BLaER1 (cell line): ENCODE data around the gene TTF1.

Experiments used
- H3K27ac ChIP-seq: shearing (Covaris generic); formaldehyde crosslinking; 2 replicates; pipeline ENCODE4 v1.8.1; 2022
- H3K27me3 ChIP-seq: shearing (Covaris generic); formaldehyde crosslinking; 2 replicates; pipeline ENCODE4 v1.8.1; 2022
- H3K36me3 ChIP-seq: shearing (Covaris generic); formaldehyde crosslinking; 2 replicates; pipeline ENCODE4 v1.8.1; 2022
- H3K4me1 ChIP-seq: shearing (Covaris generic); formaldehyde crosslinking; 2 replicates; pipeline ENCODE4 v1.8.1; 2022
- H3K4me2 ChIP-seq: shearing (Covaris generic); formaldehyde crosslinking; 2 replicates; pipeline ENCODE4 v1.8.1; 2022
- H3K4me3 ChIP-seq: shearing (Covaris generic); formaldehyde crosslinking; 2 replicates; pipeline ENCODE4 v1.8.1; 2022
- H3K9ac ChIP-seq: shearing (Covaris generic); formaldehyde crosslinking; 2 replicates; pipeline ENCODE4 v1.8.1; 2022
- H3K9me3 ChIP-seq: shearing (Covaris generic); formaldehyde crosslinking; 2 replicates; pipeline ENCODE4 v1.8.1; 2022
- H4K20me1 ChIP-seq: shearing (Covaris generic); formaldehyde crosslinking; 2 replicates; pipeline ENCODE4 v1.8.1; 2022
- Cebpa-rat ChIP-seq: shearing (Covaris generic); IDR thresholded peaks from 2 replicates; pipeline ENCODE4 v1.8.1; 2022

Gene TTF1

DNA sequence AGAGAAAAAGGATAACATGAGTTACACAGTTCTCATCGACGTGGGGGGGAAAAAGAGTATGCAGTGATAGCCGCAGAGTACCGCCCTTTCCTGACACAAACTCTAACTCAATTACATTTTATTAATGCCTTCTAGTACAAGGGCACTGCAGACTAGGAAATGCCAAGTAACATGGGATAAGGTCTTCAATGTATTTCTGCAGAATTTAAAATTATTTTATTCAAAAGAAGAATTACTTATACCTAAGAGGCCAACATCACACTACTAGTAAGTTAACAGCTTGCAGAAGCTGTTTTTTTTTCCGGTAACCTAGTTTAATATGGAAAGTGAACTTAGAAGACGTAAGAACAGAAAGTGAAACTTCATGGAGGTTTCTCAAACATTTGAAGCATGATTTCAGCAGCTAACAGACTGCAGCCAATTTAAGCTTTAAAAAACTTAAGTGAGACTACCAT lies 55.8 kb downstream of the TTF1 start:
- Histone ChIP-seq H3K27ac (peak overlapping the region; percentile 56), H3K36me3 (peaks cover 60% of the 10 kb centered on the region), H3K4me1 (peaks cover 65% of the 10 kb centered on the region), H3K4me3 (peak overlapping the region; percentile 79), H4K20me1 (peaks cover 54% of the 10 kb centered on the region), H3K4me2 (peak overlapping the region; percentile 97), H3K27me3 (no peaks in the 10 kb centered on the region), H3K9ac (peak overlapping the region; percentile 95), H3K9me3 (no peaks in the 10 kb centered on the region)
- no peak for TF ChIP-seq Cebpa-rat

DNA sequence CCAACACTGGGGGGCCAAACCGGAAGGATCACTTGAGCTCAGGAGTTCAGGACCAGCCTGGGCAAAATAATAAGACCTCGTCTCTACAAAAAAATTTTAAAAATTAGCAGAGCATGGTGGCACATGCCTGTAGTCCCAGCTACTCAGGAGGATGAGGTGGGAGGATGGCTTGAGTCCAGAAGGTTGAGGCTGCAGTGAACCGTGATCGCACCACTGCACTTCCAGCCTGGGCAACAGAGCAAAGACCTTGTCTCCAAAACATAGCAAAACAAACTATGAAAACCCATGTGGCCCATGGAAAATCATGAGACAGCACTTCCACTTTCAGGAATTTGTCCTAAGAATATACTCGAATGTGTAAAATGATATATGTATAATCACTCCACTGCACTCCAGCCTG lies 58.0 kb downstream of the TTF1 start:
- peaks cover 71% of the 10 kb centered on the region for H4K20me1 ChIP-seq
- peaks cover 82% of the 10 kb centered on the region for H3K36me3 ChIP-seq
- peaks cover 55% of the 10 kb centered on the region for H3K4me1 ChIP-seq
- TF ChIP-seq Cebpa-rat = no peak
- peak overlapping the region; percentile 35; the same call in 1 of the 2 replicates for H3K4me2 ChIP-seq
- H3K27ac ChIP-seq = no peak overlapping the region
- H3K9me3 ChIP-seq = no peaks in the 10 kb centered on the region
- no peaks in the 10 kb centered on the region for H3K27me3 ChIP-seq
- H3K9ac ChIP-seq = no peak overlapping the region
- no peak overlapping the region for H3K4me3 ChIP-seq

DNA sequence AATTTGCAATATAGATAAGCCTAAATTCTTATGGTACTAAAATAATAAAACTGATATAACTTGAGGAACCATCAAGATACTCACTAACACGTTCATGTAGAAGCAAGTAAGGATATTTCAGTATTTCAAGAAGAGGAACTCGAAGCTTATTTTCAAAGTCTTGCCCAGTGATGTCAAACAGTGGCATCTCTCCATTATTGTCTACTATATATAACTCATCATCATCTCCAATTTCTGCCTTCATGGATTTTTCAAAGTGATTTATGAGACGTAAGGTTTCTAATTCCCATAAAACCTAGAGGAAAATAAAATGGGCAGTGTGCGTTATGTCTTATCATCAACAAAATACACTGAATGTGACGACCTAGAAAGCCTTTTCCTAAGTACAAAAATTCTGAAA lies 60.5 kb downstream of the TTF1 start:
- Histone ChIP-seq H4K20me1 (peaks cover 60% of the 10 kb centered on the region), H3K4me2 (no peak overlapping the region), H3K4me3 (no peak overlapping the region), H3K27ac (no peak overlapping the region), H3K9ac (no peak overlapping the region), H3K36me3 (peaks cover 91% of the 10 kb centered on the region), H3K9me3 (no peaks in the 10 kb centered on the region), H3K4me1 (peaks cover 30% of the 10 kb centered on the region), H3K27me3 (no peaks in the 10 kb centered on the region)
- TF ChIP-seq Cebpa-rat = no peak

DNA sequence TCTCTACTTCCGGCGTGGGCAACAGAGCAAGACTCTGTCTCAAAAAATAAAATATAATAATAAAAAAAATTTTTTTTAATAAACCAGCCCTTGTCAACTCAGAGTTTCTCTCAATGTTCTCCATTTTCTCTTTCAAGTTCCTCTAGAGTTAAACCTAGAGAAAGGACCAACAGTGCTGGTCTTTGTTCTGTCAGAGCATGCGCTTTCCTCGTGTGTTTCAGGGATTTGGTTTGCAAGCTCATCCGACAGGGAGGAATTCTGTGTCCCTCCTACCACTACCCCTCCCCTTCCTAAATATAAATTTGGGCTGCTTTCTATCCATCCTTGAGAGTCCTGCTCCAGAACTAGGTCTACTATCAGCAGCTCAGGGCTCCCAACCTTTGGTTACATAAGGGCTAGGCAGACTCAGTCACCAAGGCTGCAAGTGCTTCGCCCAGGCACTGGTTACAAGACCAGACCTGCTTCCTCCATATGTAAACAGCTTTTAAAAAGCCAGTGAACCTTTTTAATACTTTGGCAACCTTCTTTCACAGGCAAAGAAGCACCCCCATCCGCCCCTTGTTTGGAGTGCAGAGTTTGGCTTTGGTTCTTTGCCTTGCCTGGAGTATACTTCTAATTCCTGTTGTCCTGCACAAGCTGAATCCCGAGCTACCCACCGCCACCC lies 65.3 kb downstream of the TTF1 start:
- Histone ChIP-seq H3K9me3 (no peaks in the 10 kb centered on the region), H4K20me1 (peaks cover 42% of the 10 kb centered on the region), H3K27me3 (no peaks in the 10 kb centered on the region), H3K9ac (no peak overlapping the region), H3K4me2 (no peak overlapping the region), H3K4me3 (no peak overlapping the region), H3K27ac (no peak overlapping the region), H3K4me1 (no peaks in the 10 kb centered on the region), H3K36me3 (peaks cover 98% of the 10 kb centered on the region)
- TF ChIP-seq Cebpa-rat = no peak

DNA sequence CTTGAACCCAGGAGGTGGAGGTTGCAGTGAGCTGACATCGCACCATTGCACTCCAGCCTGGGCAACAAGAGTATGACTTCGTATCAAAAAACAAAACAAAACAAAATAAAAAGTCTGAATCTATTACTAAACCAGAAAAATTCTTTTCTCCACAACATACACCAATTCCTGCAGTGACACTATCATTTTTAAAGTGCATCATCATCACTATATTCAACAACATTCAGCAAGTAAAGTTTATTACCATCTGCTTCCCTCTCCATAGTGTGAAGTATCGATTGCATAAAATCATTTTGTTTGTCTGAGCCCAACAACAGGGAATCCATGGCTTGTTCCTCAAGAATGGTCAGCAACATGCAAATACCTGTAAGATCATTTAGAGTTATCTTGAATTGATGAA lies 72.3 kb downstream of the TTF1 start:
- Histone ChIP-seq H3K4me3 (no peak overlapping the region), H3K4me1 (no peaks in the 10 kb centered on the region), H3K9me3 (no peaks in the 10 kb centered on the region), H3K4me2 (no peak overlapping the region), H3K36me3 (peaks cover 98% of the 10 kb centered on the region), H3K9ac (no peak overlapping the region), H3K27me3 (no peaks in the 10 kb centered on the region), H3K27ac (no peak overlapping the region), H4K20me1 (peaks cover 33% of the 10 kb centered on the region; the same call in 1 of the 2 replicates)
- no peak for TF ChIP-seq Cebpa-rat

DNA sequence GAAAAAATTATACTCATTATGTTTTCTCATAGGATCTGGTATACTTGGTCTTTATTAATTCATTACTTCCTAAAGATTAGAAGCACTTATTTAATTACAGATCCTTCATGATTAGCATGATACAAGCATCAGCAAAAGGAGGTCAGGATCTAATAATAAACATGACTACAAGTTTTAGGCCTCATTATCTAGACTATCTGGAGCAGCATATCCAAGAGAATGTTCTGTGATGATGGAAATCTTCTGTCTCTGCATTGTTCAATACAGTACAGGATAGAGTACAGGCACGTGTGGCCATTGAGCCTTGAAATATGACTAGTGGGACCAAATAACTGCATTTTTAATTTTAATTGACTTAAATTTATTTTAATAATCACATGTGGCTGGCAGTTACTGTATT lies 73.1 kb downstream of the TTF1 start:
- Histone ChIP-seq H3K9me3 (no peaks in the 10 kb centered on the region), H3K4me1 (no peaks in the 10 kb centered on the region), H3K27me3 (no peaks in the 10 kb centered on the region), H4K20me1 (peaks cover 30% of the 10 kb centered on the region; the same call in 1 of the 2 replicates), H3K9ac (no peak overlapping the region), H3K36me3 (peaks cover 98% of the 10 kb centered on the region), H3K4me2 (no peak overlapping the region), H3K27ac (no peak overlapping the region), H3K4me3 (no peak overlapping the region)
- no peak for TF ChIP-seq Cebpa-rat

DNA sequence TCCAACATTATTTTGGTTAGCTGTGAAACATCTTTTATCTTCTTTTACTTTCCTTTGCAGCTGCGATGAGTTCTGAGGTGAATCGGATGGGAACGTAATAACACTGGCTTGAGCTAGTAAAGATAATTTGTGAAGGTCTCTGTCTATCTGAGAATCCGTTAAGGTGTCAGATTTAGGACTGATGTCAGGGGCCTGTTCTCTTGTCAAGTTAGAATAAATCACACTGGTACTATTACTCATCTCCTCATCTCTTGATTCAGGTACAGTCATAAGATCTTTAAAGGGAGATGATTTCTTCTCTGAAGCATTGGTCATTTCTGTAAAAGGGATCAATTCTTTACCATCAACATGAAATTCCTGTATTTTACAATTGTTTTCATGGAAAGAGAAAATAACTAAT lies 78.1 kb downstream of the TTF1 start:
- H3K36me3 ChIP-seq = peaks cover 100% of the 10 kb centered on the region
- H3K27ac ChIP-seq = no peak overlapping the region
- H3K4me3 ChIP-seq = no peak overlapping the region
- TF ChIP-seq Cebpa-rat = no peak
- 0 out of 2 replicates have a peak, but pooled peaks cover under 1% of the 10 kb centered on the region for H3K9me3 ChIP-seq
- no peaks in the 10 kb centered on the region for H3K27me3 ChIP-seq
- H3K4me2 ChIP-seq = no peak overlapping the region
- H3K9ac ChIP-seq = no peak overlapping the region
- H3K4me1 ChIP-seq = no peaks in the 10 kb centered on the region
- H4K20me1 ChIP-seq = peaks cover 51% of the 10 kb centered on the region

DNA sequence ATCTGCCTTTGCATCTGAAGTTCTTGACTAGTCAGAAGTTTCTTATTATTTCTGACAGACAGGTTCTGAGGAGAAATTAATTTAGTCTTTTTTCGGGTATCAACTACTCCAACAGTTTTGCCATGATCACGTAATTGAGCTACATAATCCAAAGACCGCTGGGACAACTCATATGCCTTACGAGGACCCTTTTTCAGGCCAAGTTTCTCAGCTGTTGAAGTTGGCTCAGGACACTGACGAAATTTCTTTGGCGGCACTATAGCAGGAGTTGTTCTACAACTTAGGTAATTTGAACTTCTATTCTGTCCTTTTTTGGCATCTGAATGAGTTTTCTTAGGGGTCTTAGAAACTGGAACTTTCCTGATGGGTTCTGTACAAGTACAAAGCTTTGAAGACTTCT lies 79.1 kb downstream of the TTF1 start:
- Histone ChIP-seq H3K4me3 (no peak overlapping the region), H4K20me1 (peaks cover 52% of the 10 kb centered on the region), H3K9me3 (0 out of 2 replicates have a peak, but pooled peaks cover 3% of the 10 kb centered on the region), H3K27me3 (no peaks in the 10 kb centered on the region), H3K4me2 (no peak overlapping the region), H3K36me3 (peaks cover 100% of the 10 kb centered on the region), H3K9ac (no peak overlapping the region), H3K4me1 (no peaks in the 10 kb centered on the region), H3K27ac (no peak overlapping the region)
- no peak for TF ChIP-seq Cebpa-rat
